Upper lobe of left lung (tissue), 6 donors: ENCODE results near the gene KRT20. TPM values are rescaled to one million over a fixed set of nuclear protein-coding genes. Genes with fewer than 3 reads are reported as not detected.
A peak's percentile ranks its signal among the peaks of the same experiment; 100 is the strongest.

ENCODE experiments used
- ATAC-seq, 2 donors: fragments of 200-7000 bp; cut with Tn5 transposase; one replicate each; pipeline ENCODE4 v1.9.1; 2022; ENCODE audit warnings: mild to moderate bottlenecking in 2 of 2, moderate library complexity in 2 of 2; ENCODE audit not compliant: low FRiP score in 2 of 2
- DNase-seq, 2 donors: peaks; one replicate each; pipeline ENCODE4 v3.0.0-alpha.2; 2019 to 2020
- H3K27ac ChIP-seq, 4 donors: fragments of 200-600 bp; sonication (generic); one replicate each; pipeline ENCODE4 v1.5.1; 2016 to 2019
- H3K27me3 ChIP-seq, 4 donors: fragments of 200-600 bp; sonication (generic); one replicate each; pipeline ENCODE4 v1.5.1; 2017 to 2019
- H3K36me3 ChIP-seq, 4 donors: fragments of 200-600 bp; sonication (generic); one replicate each; pipeline ENCODE4 v1.5.1; 2016 to 2019
- H3K4me1 ChIP-seq, 4 donors: fragments of 200-600 bp; sonication (generic); one replicate each; pipeline ENCODE4 v1.5.1; 2018 to 2019
- H3K4me3 ChIP-seq, 4 donors: fragments of 200-600 bp; sonication (generic); one replicate each; pipeline ENCODE4 v1.5.1; 2017 to 2019; ENCODE audit warnings: mild to moderate bottlenecking in 2 of 4, moderate library complexity in 1 of 4
- H3K9me3 ChIP-seq, 4 donors: fragments of 200-600 bp; sonication (generic); one replicate each; pipeline ENCODE4 v1.5.1; 2018 to 2019
- CTCF ChIP-seq, 6 experiments: fragments of 450-650 bp in 4 of 6; fragments of 200-600 bp in 2 of 6; sonication (generic) in 2 of 6; IDR thresholded peaks; one replicate each; pipeline ENCODE4 v1.5.1; 2016 to 2019; ENCODE audit warnings: antibody characterized with exemption in 6 of 6
- EP300 ChIP-seq, 4 donors: sonication (generic); formaldehyde crosslinking; IDR thresholded peaks; one replicate each; pipeline ENCODE4 v1.5.1; 2017; ENCODE audit warnings: antibody characterized with exemption in 4 of 4, control low read depth in 2 of 4
- POLR2A ChIP-seq, 4 donors: fragments of 450-650 bp; IDR thresholded peaks; one replicate each; pipeline ENCODE4 v1.5.1; 2016 to 2017; ENCODE audit warnings: antibody characterized with exemption in 4 of 4, mild to moderate bottlenecking in 2 of 4
- POLR2AphosphoS5 ChIP-seq, 2 donors: sonication (generic); formaldehyde crosslinking; IDR thresholded peaks; one replicate each; pipeline ENCODE4 v1.5.1; 2017; ENCODE audit warnings: antibody characterized with exemption in 2 of 2
- WGBS, 2 donors: methylation state at CpG; one replicate each; pipeline ENCODE4 v1.1.5; 2017 to 2018; 5-methylcytosine and 5-hydroxymethylcytosine counted together
- total RNA-seq, 6 donors: library from RNA; depleted of rRNA in 4 of 6; stranded (reverse); fragments of >200 nt in 4 of 6; gene quantifications; one replicate each; pipeline versions ENCODE4 v1.1.0 to v1.2.1, GENCODE V29; 2016 to 2021
- donor health status: DM: no; HTN: no; CAD: no; lungs with moderate emphysema.
- donor health status: DM: no; HTN: yes; CAD: no; lungs with severe emphysema.

The KRT20 gene
- total RNA-seq, 6 donors from 2014 or later, result 0.31 to 0.37 TPM; not detected in 4

- no peaks in the 10 kb centered on the region for H3K27me3 ChIP-seq
- 87 to 90% methylated on average over 4 of the region's 4 CpGs for WGBS, 2 donors
- TF ChIP-seq POLR2AphosphoS5 (IDR thresholded peaks at IDR 0.05) (no peak), CTCF (IDR thresholded peaks at IDR 0.05) (no peak), POLR2A (IDR thresholded peaks at IDR 0.05) (no peak), EP300 (IDR thresholded peaks at IDR 0.05) (no peak)
- no peak overlapping the region for H3K27ac ChIP-seq
- peaks cover 7 to 14% (median 9%) of the 10 kb centered on the region in 4 donors for H3K4me1 ChIP-seq
- no peaks in the 10 kb centered on the region for H3K9me3 ChIP-seq
- ATAC-seq, result no peak
- no peaks in the 10 kb centered on the region for H3K36me3 ChIP-seq
- no peak overlapping the region for H3K4me3 ChIP-seq
- DNase-seq, result no peak
Observed at GRCh38 chr17:40906613-40907012, 21.6 kb upstream of the KRT20 start.

- Histone ChIP-seq H3K27me3 (no peaks in the 10 kb centered on the region), H3K4me3 (no peak overlapping the region), H3K36me3 (no peaks in the 10 kb centered on the region), H3K27ac (no peak overlapping the region), H3K9me3 (no peaks in the 10 kb centered on the region), H3K4me1 (peaks cover 7 to 14% (median 9%) of the 10 kb centered on the region in 4 donors)
- TF ChIP-seq EP300 (IDR thresholded peaks at IDR 0.05) (no peak), CTCF (IDR thresholded peaks at IDR 0.05) (no peak), POLR2AphosphoS5 (IDR thresholded peaks at IDR 0.05) (no peak), POLR2A (IDR thresholded peaks at IDR 0.05) (no peak)
- DNase-seq (no peak), ATAC-seq (no peak)
- 82 to 86% methylated on average over 5 of the region's 5 CpGs for WGBS, 2 donors
Observed at GRCh38 chr17:40905370-40905769, 20.3 kb upstream of the KRT20 start.

GRCh38 chr17:40903129-40903847 is 18.2 kb upstream of the KRT20 start:
- peaks cover 0 to 6% (median 0%) of the 10 kb centered on the region in 4 donors for H3K4me1 ChIP-seq
- TF ChIP-seq POLR2AphosphoS5 (IDR thresholded peaks at IDR 0.05) (no peak), POLR2A (IDR thresholded peaks at IDR 0.05) (no peak), EP300 (IDR thresholded peaks at IDR 0.05) (no peak), CTCF (IDR thresholded peaks at IDR 0.05) (no peak)
- DNase-seq (no peak), ATAC-seq (peak in 1 of 2 donors; percentile 24)
- H3K9me3 ChIP-seq, result no peaks in the 10 kb centered on the region
- WGBS, 2 donors, result 64 to 73% methylated on average over 12 of the region's 12 CpGs
- H3K27me3 ChIP-seq, result no peaks in the 10 kb centered on the region
- H3K4me3 ChIP-seq, result no peak overlapping the region
- H3K36me3 ChIP-seq, result no peaks in the 10 kb centered on the region
- no peak overlapping the region for H3K27ac ChIP-seq

GRCh38 chr17:40902498-40902897 is 17.5 kb upstream of the KRT20 start:
- ATAC-seq (no peak), DNase-seq (no peak)
- Histone ChIP-seq H3K9me3 (no peaks in the 10 kb centered on the region), H3K4me1 (peaks cover 0 to 6% (median 0%) of the 10 kb centered on the region in 4 donors), H3K27me3 (no peaks in the 10 kb centered on the region), H3K4me3 (no peak overlapping the region), H3K27ac (no peak overlapping the region), H3K36me3 (no peaks in the 10 kb centered on the region)
- 82 to 88% methylated on average over 3 to 4 of the region's 4 CpGs for WGBS, 2 donors
- TF ChIP-seq EP300 (IDR thresholded peaks at IDR 0.05) (no peak), POLR2A (IDR thresholded peaks at IDR 0.05) (no peak), CTCF (IDR thresholded peaks at IDR 0.05) (no peak), POLR2AphosphoS5 (IDR thresholded peaks at IDR 0.05) (no peak)

- DNase-seq (no peak), ATAC-seq (no peak)
- peaks cover 0 to 6% (median 0%) of the 10 kb centered on the region in 4 donors for H3K4me1 ChIP-seq
- WGBS, 2 donors, result 91 to 95% methylated on average over 1 of the region's 1 CpG
- H3K4me3 ChIP-seq, result no peak overlapping the region
- H3K9me3 ChIP-seq, result no peaks in the 10 kb centered on the region
- H3K36me3 ChIP-seq, result no peaks in the 10 kb centered on the region
- no peak for TF ChIP-seq POLR2AphosphoS5 (IDR thresholded peaks at IDR 0.05)
- TF ChIP-seq POLR2A (IDR thresholded peaks at IDR 0.05), result no peak
- no peak for TF ChIP-seq EP300 (IDR thresholded peaks at IDR 0.05)
- no peaks in the 10 kb centered on the region for H3K27me3 ChIP-seq
- H3K27ac ChIP-seq, result no peak overlapping the region
Observed at GRCh38 chr17:40901981-40902474, 17.0 kb upstream of the KRT20 start.
